ENCODE data around the gene LIMCH1.
"Not testable (repeated sequence)": the region's sequence is repeated elsewhere in the genome, so short reads cannot be mapped to it uniquely, and the experiment has no call there.

Gene LIMCH1

DNA sequence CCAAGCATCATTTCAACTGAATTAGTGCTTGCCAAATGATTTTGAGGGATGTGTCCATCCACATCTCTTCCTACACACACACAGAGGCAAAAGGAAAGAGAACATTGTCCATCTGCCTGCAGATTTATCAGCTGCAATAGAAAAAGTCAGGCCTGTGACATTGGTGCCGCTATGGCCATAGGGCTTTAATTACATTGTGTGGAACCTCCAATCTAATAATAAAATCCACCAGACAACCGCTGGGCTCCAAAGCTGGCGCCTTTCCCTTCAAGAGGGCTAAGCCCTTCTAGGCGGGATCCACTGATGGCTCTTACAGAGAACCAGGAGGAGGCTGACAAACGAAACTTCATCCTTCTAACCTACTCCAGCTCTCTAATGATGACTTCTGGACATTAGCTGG, 150.0 kb downstream of the LIMCH1 start:
- DNase-seq = no peak

DNA sequence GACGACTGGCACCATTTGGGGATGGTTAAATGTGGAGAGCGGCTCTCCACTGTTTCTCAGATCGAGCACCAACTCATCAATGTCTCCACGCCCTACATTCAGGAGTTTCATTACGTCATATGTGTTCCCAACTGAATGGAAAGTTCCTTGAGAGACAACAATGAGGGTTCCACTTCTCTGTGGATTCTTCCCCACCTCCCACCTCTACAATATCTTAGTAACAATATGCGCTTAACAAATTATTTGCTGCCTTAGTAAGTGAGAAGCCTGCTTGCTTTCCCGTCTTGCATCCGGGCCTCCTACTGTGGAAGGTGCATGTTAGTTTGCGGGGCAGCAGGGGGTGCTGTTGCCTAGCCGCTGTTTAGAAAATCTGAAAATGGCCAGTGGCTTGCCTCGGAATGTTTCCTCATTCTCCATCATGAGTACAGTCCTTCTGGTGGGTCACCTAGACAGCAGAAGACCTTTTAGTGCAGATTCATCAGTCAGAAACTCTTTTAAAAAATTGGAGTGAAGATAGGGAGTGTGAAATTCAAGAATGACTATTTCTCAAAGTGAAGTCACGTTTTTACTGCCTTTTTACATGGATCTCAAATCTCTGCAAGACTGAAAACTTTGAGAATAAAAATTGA, 154.9 kb downstream of the LIMCH1 start:
- no peak for DNase-seq

DNA sequence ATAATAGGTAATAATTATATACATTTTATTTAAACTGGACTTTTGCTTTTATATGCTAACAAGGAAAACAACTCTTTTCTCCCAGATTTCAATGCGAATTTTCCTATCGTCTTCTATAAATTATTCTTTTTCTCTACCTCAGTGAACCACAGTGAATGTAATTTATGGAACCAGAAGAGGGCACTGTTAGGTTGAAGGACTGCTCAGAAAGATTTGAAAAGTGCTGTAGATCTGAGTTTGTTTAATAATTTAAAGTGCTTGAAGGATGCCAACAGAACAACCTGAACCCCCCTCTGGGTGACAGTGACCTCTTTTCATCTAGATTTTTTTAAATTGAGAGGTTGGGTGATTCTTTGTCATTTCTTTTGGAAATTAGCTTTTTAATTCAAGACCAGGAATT, 155.7 kb downstream of the LIMCH1 start:
- DNase-seq = no peak

DNA sequence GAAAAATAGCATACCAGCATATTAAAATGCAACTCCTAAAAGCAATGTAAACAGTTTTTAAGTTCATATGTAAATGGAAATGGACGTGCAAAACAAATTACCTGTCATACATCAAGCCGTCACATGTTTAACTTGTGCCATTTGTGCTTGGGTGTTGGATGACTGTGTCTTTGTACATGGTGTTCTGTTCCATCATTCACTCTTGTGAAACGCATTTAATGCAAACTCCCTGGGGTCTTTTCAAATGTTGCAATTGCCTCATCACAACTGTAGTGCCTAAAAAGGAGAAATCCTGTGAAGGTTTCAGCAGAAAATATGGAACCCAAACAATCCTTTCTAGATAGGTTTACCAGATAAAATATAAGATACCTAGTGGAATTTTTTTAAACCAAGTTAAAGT, 158.2 kb downstream of the LIMCH1 start:
- DNase-seq = no peak

DNA sequence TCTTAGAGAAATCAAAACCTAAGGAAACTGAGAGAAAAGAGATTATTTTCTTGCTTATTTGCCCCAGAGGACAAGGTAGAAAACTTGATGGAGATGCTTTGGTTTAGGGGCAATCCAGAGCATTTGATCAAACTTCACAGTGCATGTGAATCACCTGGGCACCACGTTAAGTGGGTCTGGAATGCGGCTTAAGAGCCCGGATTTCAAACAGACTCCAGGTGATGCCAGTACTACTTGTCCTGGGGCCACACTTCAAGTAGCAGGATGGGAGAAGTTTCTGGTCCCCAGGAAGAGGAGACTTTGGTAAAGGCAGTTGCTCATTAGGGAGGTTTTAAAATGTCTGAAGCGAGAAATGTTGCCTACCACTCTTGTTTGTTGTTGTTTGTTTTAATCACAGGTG, 158.8 kb downstream of the LIMCH1 start:
- no peak for DNase-seq

DNA sequence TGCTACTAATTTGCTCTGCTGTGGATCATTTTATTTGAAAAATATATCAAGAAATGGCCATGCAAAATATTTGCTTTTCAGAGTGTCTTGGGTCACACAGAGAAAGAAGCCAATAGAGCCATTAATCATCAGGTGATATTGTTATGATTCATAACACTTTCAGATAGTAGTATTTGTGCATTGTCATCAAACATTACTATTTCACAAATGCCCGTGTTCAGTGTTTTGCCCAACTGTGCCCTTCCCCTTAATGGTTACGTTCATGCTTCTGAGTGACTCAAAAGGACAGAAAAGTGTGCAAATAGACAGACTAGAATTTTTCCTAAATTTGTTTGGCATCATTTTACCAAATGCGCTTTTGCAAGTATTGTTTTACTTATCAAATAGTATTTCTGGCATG, 164.0 kb downstream of the LIMCH1 start:
- no peak for DNase-seq

DNA sequence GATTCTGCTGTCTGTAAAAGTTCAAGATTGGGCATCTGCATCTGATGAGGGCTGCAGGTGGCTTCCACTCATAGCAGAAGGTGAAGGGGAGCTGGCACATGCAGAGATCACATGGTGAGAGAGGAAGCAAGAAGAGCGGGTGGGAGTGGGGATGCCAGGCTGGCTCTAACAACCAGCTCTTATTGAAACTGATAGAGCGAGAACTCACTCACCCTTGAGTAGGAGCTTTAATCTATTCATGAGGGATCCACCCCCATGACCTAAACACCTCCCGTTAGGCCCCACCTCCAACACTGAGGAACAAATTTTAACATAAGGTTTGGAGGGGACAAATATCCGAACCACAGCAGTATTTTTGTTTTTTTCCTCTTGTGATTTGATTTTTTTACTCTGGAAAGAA, 164.8 kb downstream of the LIMCH1 start:
- no peak for DNase-seq

DNA sequence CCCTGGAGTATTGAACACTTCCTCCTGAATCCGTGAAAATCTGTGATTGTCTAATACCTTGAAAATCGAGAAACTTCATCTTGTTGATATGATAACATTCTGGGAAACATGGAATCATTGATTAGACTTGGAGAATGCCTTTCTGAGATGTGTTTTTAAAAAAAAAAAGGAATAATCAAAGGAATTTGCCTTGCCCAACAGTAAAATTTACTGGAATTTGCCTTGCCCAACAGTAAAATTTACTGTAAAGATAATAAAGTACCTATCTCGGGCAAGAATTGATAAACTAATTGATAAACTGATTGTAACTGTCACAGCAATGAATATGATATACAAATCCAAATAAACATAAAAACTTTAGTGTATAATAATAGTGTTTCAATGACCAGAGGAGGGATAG, 165.8 kb downstream of the LIMCH1 start:
- DNase-seq = no peak

DNA sequence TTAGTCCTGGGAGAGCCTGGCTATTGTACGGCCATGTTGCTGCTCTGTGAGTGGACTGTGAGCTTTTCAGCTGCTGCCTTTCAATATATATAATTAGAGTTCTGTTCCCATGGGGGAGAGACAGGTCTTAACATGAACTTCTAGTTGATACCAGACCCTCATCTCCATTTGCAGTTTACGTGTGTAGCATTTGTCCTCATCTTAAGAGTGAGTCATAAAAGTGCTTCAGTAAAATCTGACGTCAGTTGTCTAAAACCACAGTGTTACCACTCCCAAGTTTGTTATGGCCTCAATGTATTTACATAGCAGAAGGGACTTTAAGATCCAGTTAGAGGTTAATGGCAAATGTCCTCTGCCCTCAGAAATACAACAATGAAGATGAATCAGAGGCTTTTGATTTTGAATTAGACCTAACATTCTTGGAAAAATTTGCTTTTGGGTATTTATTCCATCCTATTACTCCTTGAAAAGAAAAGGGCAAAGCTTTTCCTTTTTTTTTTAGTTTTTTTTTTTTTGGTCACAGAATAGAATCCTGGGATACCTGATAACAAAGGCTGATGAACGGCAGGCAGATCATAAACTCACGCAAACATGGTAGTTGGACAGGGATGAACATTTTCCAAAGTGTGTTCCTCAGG, 172.0 kb downstream of the LIMCH1 start:
- peak; percentile 34 for DNase-seq

DNA sequence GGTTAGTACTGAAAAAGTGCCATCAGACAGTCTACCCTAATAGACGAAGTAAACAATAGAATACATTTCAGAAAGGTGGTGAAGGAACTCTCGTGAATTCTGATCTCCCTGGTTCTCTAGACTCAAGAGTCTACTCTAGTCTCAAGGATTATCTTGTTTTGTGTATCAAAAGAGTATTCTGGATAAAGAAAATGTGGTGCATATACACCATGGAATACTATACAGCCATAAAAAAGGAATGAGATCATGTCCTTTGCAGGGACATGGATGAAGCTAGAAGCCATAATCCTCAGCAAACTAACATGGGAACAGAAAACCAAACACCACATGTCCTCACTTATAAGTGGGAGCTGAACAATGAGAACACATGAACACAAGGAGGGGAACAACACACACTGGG, 173.7 kb downstream of the LIMCH1 start:
- not testable (repeated sequence) for DNase-seq

DNA sequence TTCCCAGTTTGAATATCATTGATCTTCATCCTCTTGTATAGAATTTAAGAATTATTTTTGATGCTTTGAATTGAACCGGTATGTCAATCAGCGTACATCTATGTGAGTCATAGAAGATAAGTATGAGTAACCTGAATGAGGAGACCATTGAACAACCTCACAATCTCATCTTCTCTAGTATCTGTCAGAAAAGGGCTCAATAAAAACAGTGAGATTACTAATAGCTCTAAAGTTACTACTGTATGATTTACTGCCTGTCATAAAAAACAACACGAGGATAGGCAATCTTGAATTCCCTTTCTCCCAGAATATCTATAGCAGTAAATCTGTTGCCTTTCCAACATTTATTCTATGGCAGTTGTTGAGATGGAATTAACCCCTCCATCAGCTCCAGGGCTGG, 174.5 kb downstream of the LIMCH1 start:
- peak; percentile 48 for DNase-seq

DNA sequence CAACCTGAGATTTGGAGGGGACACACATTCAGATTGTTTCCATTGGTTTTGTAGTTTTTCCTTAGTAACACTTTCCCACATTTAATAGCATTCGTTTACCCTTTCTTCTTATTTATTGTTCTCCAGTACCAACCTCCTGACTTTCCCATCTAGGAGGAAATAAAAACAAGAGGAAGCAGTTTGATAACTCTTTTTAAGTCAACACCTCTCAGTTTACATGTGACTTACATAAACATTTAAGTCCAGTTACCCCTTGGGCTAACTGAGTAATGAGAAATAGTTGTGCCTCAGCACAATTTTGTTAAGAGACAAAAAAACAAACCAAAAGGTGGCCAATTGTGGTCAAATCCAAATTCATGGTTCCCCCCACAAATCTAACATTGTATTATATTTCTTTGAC, 175.8 kb downstream of the LIMCH1 start:
- no peak for DNase-seq

DNA sequence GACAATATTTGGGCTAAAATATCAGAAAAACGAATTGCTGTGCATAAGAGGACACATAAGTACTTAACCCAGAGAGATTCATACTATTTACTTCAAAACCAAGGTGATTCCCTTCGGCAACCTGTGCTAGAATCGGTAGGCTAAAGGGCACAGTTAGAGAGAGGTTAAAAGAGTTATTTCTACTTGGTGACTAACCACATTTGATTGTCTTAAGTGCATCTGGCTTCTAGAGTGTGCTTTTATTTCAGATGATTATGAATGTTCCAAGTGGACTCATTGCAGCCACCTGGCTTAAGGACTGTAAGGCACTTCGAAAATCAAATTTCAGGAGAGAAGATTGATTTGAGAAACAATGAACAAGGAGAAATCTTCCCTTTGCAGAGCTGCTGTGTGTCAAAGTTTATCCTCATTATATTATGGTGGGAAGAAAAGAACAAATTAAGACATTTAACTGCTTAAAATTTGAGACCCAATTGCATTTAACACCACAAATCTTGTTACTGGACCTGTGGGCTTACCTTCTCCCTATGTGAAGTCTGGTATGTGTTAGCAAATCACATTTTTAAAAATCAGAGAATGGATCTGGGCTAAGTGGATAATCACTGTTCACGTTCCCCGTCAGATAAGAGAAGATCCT, 176.5 kb downstream of the LIMCH1 start:
- DNase-seq = no peak

DNA sequence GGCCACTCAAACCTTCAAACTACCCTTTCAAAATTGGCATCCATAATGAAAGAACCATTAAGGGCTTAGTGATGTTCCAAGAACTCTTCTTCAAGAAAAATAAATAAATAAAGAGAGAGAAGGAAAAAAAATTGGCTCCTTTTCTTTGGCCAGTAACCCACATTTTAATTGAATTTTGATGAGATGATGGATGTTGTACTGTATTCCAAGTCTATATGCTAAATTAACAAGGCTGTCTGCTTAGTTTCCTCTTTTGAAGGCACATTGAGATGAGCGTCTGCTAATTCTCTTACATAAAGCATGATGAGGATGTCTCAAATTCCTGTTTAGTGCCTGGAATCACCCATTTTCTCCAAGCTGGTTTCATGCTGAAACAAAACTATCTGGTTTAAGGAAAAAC, 177.2 kb downstream of the LIMCH1 start:
- no peak for DNase-seq

DNA sequence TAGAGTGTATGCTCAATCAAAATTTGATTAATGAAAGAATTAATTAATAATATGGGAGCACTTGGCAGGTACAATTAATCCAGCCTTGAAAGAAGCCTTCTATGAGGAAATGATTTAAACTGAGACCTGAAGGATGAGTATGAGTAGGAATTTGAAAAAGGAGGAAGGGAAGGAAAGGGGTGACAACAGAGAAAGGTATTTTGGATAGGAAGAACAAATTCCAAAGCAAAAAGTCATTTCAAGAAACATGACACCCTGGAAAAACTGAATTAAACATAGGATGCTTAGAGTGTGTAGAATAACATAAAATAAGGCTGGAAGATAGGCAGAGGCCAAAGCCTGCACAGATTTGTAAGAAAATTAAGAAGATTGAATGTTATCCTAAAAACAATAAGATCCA, 180.9 kb downstream of the LIMCH1 start:
- DNase-seq = peak; percentile 74

DNA sequence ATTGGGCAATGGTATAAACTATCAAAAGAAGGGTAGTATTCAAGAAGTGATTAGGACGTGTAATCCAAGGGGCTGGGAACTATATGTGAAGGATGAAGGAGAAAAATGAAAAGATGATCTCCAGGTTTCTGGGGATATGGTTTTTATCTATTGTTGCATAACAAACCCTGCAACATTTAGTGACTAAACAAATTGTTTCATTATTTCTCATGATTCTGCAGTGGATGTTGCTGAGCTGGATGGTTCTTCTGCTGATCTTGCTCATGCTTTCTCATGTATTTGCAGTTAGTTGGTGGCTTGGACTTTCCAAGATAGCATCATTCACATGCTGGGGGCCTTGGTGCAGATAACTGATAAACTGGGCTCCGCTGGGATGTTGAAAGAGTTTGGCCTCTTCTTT, 181.5 kb downstream of the LIMCH1 start:
- peak; percentile 52 for DNase-seq

DNA sequence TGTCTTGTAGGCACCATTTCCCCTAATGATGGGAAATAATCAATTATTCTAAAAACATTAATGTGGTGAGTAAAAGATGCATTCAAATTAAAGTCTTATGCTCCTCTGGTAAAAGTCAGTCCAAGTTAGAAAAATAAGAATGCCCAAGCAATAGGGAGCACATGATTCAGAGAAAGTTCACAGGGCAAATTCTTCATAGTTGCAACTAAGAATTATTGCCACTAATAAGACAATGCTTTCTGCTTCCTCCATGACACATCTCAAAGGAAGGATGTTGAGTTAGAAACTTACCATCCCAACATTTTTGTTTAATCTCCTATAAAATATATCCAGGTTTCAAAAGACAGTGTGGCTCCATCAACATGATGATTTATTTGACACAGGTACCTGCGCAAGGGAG, 184.2 kb downstream of the LIMCH1 start:
- DNase-seq = no peak

DNA sequence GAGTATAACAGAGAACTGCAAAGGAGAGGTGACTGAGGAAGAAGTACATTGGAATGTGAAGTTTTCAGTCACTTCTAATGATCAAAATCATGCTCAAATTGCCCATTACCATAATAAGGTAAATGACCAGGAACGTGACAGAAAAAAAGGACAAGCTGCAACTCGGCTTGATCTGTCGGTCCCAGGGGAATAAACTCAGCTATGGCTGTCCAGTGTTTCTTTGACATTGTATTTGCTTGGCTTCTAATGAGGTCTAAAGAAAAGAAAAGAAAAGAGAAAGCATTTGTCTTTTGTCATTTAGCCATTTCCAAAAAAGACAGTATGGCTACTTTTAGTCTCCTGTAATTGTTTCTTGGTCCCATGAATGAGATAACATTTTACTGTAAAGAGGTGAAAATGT, 185.3 kb downstream of the LIMCH1 start:
- DNase-seq = no peak

DNA sequence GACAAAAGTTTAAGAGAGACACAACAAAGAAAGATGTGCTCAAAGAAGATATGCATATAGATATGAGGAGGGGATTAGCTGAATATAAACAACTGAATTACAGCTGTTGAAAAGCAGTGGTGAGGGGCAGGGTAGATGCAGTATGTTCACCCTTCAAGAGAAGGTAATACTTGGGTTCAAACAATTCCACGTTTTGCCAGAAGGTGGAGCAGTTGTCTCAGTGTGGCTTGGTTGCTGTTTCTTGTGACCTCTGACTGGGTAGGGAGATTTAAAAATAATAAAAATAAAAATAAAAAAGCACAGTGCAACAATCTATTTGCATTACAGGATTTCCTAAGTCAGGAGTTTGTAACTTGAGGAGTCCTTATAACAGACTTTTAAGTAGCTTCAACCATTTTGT, 187.3 kb downstream of the LIMCH1 start:
- no peak for DNase-seq

DNA sequence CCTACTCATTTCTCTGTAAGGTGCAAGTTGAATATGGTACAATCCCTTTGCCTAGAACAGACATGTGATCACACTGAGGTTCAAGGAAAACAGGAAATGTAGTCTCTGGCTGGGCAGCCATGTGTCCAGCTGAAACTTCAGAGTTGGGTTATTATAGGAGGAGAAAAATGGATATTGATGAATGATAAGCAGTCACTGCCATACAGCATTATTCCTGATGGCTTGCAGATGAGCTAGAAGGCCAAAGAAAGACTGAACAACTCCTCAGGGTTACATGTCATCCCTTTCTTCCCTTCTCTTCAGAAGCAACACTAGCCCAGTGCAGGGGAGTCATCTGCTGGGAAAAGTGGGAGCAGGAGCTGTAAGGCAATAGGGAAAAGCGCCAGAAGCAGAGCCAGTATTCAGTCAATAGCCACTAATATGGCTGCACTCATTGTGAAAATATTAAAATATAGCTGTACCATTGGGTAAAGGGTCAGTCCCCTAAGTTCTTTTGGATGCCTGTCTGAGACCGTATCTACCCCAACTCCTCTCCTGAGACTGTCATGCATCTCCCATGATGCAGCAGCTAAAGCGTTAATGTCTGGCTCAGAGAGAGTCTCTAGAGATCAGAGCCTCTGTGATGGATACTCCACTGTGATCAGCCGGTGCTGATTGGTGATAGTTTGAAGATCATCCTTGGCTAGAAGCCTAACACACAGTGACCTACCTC, 190.1 kb downstream of the LIMCH1 start:
- DNase-seq = no peak

DNA sequence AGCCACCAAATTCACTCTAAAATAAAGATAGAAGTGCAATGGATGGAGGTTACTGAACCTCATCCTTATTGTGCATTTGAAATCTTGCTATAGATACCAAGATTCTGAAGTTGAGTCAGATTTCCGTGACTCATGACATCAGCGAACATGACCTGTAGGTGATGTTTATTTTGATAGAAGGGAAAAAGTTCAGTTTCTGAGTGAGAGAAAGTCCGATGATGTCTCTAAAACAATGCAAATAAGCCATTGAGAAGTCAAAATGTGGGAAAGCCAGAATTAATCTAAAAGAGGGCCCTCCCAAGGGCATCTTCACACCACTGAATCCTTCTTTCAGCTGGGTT, 190.6 kb downstream of the LIMCH1 start:
- DNase-seq = no peak

DNA sequence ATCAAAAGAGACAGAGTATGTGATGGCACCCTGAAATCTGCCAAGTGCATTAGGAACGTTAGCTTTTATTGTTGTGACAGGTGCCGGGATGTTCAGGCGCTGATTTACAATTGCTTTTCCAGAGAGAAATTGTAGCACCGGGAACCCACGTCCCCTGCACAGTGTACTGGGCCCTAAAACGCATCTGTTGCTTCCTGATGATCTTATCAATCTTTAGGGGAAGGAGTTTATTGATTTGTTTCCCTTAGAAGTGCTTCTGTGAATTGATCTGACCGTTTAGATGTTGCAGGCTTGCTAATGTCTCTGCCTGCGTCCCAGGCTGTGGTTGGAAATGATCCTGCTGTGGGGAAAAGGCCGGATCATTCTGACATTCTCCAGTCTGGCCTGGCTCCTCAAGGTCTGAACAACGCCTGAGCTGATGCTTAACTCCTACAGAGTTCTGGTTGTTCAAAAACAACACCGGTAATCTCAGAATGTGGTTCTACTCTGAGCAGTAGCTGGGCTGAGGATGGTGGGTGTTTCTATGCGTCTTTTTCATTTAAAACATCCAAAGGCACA, 193.7 kb downstream of the LIMCH1 start:
- no peak for DNase-seq

DNA sequence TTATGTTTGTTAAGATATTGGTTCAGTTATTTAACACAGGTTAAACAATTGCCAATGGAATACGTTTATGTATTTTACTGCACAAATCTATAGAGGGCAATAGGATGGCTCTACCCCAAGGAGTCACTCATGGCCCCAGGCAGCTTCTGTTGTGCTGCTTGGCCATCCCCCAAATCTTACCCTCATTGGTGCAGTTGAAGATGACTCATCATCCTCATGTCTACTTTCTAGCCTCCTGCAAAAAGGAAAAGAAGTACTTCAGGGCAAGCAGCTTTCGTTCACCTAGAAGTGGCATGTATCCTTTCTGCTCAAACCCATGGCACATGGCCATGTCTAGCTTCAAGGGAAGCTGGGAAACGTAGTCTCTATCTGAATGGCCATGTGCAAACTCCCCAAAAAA, 196.4 kb downstream of the LIMCH1 start:
- DNase-seq = no peak

DNA sequence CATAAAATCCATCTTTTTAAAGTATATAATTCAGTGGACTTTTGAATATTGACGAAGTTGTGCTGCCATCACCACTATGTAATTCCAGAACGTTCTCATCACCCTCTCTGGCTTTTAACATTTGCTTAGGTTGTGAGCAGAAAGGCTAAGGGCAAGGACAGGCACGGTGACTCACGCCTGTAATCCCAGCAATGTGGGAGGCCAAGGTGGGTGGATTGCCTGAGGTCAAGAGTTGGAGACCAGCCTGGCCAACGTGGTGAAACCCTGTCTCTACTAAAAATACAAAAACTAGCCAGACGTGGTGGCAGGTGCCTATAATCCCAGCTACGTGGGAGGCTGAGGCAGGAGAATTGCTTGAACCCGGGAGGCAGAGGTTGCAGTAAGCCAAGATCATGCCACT, 199.5 kb downstream of the LIMCH1 start:
- DNase-seq = not testable (repeated sequence)

Data from NCI-H226 (cell line).